ENCODE measurements around the gene UBE2F.

DNA sequence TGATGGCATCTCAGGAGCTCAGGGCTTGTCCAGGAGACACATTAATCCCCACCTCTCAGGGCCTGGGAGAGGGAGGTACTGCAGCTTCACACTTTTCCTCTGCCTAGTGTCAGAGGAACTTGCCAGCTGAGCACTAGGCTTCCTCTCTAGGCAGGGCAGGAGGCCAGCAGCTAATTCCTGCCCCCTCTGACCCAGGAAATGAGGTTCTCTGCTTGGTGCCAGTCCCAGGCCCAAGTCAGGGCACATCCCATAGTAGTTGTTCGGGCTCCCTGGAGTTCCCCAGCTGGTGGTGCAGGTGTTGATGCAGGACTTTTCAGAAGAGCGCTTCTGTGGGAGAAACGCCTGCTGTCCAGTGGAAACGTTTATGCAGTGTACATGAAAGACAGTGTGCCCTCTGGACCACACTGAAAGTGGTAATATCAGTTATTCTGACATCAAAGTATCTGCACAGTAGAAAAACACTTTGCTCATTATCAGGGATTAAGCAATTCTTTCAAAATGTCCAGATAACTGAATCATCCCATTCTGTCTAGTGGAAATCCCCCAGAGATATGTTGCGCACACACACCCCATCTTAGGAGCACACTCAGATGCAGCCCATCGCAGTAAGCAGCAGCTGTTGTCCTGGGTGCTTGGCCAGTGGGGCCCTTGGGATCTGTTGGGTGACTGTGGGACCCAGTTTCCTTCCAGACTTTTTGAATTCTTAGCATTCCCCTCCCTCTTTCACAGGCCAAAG, 76.2 kb downstream of the UBE2F start:
- TF ChIP-seq POLR2AphosphoS5 (IDR thresholded peaks at IDR 0.05), result no peak
- TF ChIP-seq, protein P1, sequence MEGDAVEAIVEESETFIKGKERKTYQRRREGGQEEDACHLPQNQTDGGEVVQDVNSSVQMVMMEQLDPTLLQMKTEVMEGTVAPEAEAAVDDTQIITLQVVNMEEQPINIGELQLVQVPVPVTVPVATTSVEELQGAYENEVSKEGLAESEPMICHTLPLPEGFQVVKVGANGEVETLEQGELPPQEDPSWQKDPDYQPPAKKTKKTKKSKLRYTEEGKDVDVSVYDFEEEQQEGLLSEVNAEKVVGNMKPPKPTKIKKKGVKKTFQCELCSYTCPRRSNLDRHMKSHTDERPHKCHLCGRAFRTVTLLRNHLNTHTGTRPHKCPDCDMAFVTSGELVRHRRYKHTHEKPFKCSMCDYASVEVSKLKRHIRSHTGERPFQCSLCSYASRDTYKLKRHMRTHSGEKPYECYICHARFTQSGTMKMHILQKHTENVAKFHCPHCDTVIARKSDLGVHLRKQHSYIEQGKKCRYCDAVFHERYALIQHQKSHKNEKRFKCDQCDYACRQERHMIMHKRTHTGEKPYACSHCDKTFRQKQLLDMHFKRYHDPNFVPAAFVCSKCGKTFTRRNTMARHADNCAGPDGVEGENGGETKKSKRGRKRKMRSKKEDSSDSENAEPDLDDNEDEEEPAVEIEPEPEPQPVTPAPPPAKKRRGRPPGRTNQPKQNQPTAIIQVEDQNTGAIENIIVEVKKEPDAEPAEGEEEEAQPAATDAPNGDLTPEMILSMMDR (IDR thresholded peaks at IDR 0.05), result no peak
- no peak for TF ChIP-seq POLR2A (IDR thresholded peaks at IDR 0.05)

Measured in breast epithelium (tissue), 3 donors.